ENCODE results near the gene PLXDC2.

The PLXDC2 gene

GRCh38 chr10:19911886-19912285 lies 95.7 kb downstream of the PLXDC2 start:
- DNase-seq (ENCODE audit: low read depth) = no peak

- DNase-seq (ENCODE audit: low read depth) = no peak
These were observed 97.8 kb downstream of the PLXDC2 start for GRCh38 chr10:19913987-19914386.

GRCh38 chr10:19915125-19915524 lies 98.9 kb downstream of the PLXDC2 start:
- DNase-seq (ENCODE audit: low read depth) = no peak

GRCh38 chr10:19915816-19916215 lies 99.6 kb downstream of the PLXDC2 start:
- DNase-seq (ENCODE audit: low read depth) = no peak

- no peak for DNase-seq (ENCODE audit: low read depth)
These were observed 101.7 kb downstream of the PLXDC2 start for GRCh38 chr10:19917751-19918478.

GRCh38 chr10:19918794-19919193 lies 102.6 kb downstream of the PLXDC2 start:
- no peak for DNase-seq (ENCODE audit: low read depth)

- no peak for DNase-seq (ENCODE audit: low read depth)
These were observed 103.4 kb downstream of the PLXDC2 start for GRCh38 chr10:19919671-19920070.

- no peak for DNase-seq (ENCODE audit: low read depth)
These were observed 104.0 kb downstream of the PLXDC2 start for GRCh38 chr10:19920075-19920726.

- no peak for DNase-seq (ENCODE audit: low read depth)
These were observed 105.3 kb downstream of the PLXDC2 start for GRCh38 chr10:19921300-19922140.

GRCh38 chr10:19922236-19922963 lies 106.2 kb downstream of the PLXDC2 start:
- no peak for DNase-seq (ENCODE audit: low read depth)

- DNase-seq (ENCODE audit: low read depth) = no peak
These were observed 108.8 kb downstream of the PLXDC2 start for GRCh38 chr10:19925064-19925463.

- no peak for DNase-seq (ENCODE audit: low read depth)
These were observed 112.7 kb downstream of the PLXDC2 start for GRCh38 chr10:19928936-19929335.

- DNase-seq (ENCODE audit: low read depth) = peak; percentile 5
These were observed 113.4 kb downstream of the PLXDC2 start for GRCh38 chr10:19929506-19930140.

- no peak for DNase-seq (ENCODE audit: low read depth)
These were observed 115.0 kb downstream of the PLXDC2 start for GRCh38 chr10:19930936-19931893.

- DNase-seq (ENCODE audit: low read depth) = no peak
These were observed 115.8 kb downstream of the PLXDC2 start for GRCh38 chr10:19931894-19932590.

- no peak for DNase-seq (ENCODE audit: low read depth)
These were observed 116.7 kb downstream of the PLXDC2 start for GRCh38 chr10:19932806-19933371.

GRCh38 chr10:19933772-19934171 lies 117.5 kb downstream of the PLXDC2 start:
- no peak for DNase-seq (ENCODE audit: low read depth)

- no peak for DNase-seq (ENCODE audit: low read depth)
These were observed 118.9 kb downstream of the PLXDC2 start for GRCh38 chr10:19935176-19935575.

- no peak for DNase-seq (ENCODE audit: low read depth)
These were observed 120.1 kb downstream of the PLXDC2 start for GRCh38 chr10:19936289-19936688.

Measured in HS-5 (cell line).